Right renal cortex interstitium (tissue), 3 donors: ENCODE data around the gene SDK2. TPM values are rescaled to one million over a fixed set of nuclear protein-coding genes. Genes with fewer than 3 reads are reported as not detected.

Source experiments
- DNase-seq, 3 donors: peaks; one replicate each; pipeline ENCODE4 v3.0.0-alpha.2; 2013; ENCODE audit warnings: low read depth in 3 of 3, low spot score in 2 of 3
- polyA plus RNA-seq, 3 donors: library from polyadenylated mRNA; unstranded; fragments of 120-200 nt; gene quantifications; one replicate each; pipeline ENCODE4 v1.2.1, GENCODE V29; 2013; ENCODE audit not compliant: insufficient read length in 3 of 3

Gene SDK2
- polyA plus RNA-seq, 3 donors, result 7.7 to 8.4 (median 8.3) TPM

GRCh38 chr17:73292031-73292531, 352.2 kb downstream of the SDK2 start:
- DNase-seq, result no peak

GRCh38 chr17:73291260-73291801, 352.9 kb downstream of the SDK2 start:
- DNase-seq, result no peak

GRCh38 chr17:73290399-73291259, 353.6 kb downstream of the SDK2 start:
- DNase-seq, result no peak

- DNase-seq, result no peak
These were observed 354.5 kb downstream of the SDK2 start for GRCh38 chr17:73289549-73290254.

GRCh38 chr17:73288534-73289302, 355.5 kb downstream of the SDK2 start:
- DNase-seq, result no peak

GRCh38 chr17:73286863-73287296, 357.4 kb downstream of the SDK2 start:
- no peak for DNase-seq

- no peak for DNase-seq
These were observed 358.1 kb downstream of the SDK2 start for GRCh38 chr17:73285916-73286862.

GRCh38 chr17:73285603-73285908, 358.7 kb downstream of the SDK2 start:
- DNase-seq, result no peak

GRCh38 chr17:73284906-73285602, 359.2 kb downstream of the SDK2 start:
- DNase-seq, result no peak
